NB4 (cell line): Measurements from ENCODE around the gene FILIP1L.
"Not testable (repeated sequence)": the region's sequence is repeated elsewhere in the genome, so short reads cannot be mapped to it uniquely, and the experiment has no call there.

Source experiments
- DNase-seq: peaks from one replicate; pipeline ENCODE4 v3.0.0; 2010; ENCODE audit warnings: low read depth
- H3K4me3 ChIP-seq: one replicate; pipeline ENCODE4 v1.5.1; 2011; ENCODE audit warnings: mild to moderate bottlenecking, low read depth, low read length, moderate library complexity
- CTCF ChIP-seq: IDR thresholded peaks from one replicate; pipeline ENCODE4 v1.5.1; 2012; ENCODE audit warnings: low read depth, low read length
- MAX ChIP-seq: IDR thresholded peaks from 2 replicates; pipeline ENCODE4 v1.6.1; 2011; ENCODE audit warnings: low read depth, low read length
- MYC ChIP-seq: IDR thresholded peaks from 2 replicates; pipeline ENCODE4 v1.6.1; 2011; ENCODE audit warnings: low read depth, low read length
- POLR2A ChIP-seq: IDR thresholded peaks from 2 replicates; pipeline ENCODE4 v1.6.1; 2011; ENCODE audit warnings: mild to moderate bottlenecking; ENCODE audit not compliant: insufficient read length; ENCODE audit errors: extremely low read depth

The FILIP1L gene

GRCh38 chr3:100059472-100059871, 54.8 kb downstream of the FILIP1L start:
- H3K4me3 ChIP-seq, result no peak overlapping the region
- DNase-seq, result no peak
- TF ChIP-seq MYC, result no peak
- no peak for TF ChIP-seq CTCF
- TF ChIP-seq MAX, result no peak
- TF ChIP-seq POLR2A, result no peak

GRCh38 chr3:100057716-100058575, 56.4 kb downstream of the FILIP1L start:
- TF ChIP-seq CTCF (no peak), POLR2A (no peak), MAX (no peak)
- no peak overlapping the region for H3K4me3 ChIP-seq
- DNase-seq, result no peak

DNA sequence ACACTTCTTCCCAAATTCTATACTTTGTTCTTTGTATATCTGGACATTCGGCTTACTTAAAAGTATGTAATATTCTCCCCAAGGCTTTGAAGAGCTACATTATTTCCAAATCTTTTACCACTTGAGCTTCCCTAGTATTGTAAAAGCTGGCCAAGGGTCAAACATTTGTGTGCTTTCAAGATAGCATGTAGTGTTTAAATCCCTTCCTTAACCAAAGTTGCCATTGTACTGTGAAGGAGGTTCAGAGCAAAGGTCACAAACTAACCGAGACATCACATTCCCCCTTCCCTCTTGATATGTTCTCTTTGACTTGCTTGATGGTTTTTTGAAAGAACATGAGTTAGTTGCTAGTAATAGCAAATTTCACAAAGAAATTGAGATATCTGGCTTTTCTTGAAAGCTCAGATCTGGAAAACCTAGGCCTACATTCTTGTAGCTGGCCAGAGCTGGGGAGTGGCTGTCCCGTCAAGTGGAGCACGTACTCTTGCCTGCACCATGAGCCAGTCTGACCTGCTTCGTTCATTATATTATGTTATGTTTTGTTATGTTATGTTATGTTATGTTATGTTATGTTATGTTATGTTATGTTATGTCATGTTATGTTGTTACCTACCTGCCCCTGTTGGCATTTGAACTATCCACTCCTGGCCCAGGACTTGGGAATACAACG, 60.2 kb downstream of the FILIP1L start:
- TF ChIP-seq CTCF, result no peak
- TF ChIP-seq POLR2A, result no peak
- no peak for TF ChIP-seq MAX
- no peak for TF ChIP-seq MYC
- DNase-seq, result no peak
- no peak overlapping the region for H3K4me3 ChIP-seq

DNA sequence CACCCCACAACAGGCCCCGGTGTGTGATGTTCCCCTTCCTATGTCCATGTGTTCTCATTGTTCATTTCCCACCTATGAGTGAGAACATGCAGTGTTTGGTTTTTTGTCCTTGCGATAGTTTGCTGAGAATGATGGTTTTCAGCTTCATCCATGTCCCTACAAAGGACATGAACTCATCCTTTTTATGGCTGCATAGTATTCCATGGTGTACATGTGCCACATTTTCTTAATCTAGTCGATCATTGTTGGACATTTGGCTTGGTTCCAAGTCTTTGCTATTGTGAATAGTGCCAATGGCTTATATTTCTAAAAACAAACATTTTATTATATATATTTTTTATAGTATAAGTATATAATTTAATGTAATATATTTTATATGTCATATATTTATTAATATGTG, 62.8 kb downstream of the FILIP1L start:
- H3K4me3 ChIP-seq, DNase-seq: not testable (repeated sequence)

- no peak overlapping the region for H3K4me3 ChIP-seq
- DNase-seq, result no peak
- no peak for TF ChIP-seq MYC
- no peak for TF ChIP-seq POLR2A
Measured at GRCh38 chr3:100048248-100048647, 66.1 kb downstream of the FILIP1L start.

- no peak overlapping the region for H3K4me3 ChIP-seq
- TF ChIP-seq MYC, result no peak
- TF ChIP-seq CTCF, result no peak
- no peak for TF ChIP-seq MAX
- no peak for TF ChIP-seq POLR2A
- DNase-seq, result peak; percentile 43
Measured at GRCh38 chr3:100047455-100048141, 66.7 kb downstream of the FILIP1L start.
